ENCODE measurements around the gene SRRM5.
"Not testable (repeated sequence)": the region's sequence is repeated elsewhere in the genome, so short reads cannot be mapped to it uniquely, and the experiment has no call there.

SRRM5 gene

DNA sequence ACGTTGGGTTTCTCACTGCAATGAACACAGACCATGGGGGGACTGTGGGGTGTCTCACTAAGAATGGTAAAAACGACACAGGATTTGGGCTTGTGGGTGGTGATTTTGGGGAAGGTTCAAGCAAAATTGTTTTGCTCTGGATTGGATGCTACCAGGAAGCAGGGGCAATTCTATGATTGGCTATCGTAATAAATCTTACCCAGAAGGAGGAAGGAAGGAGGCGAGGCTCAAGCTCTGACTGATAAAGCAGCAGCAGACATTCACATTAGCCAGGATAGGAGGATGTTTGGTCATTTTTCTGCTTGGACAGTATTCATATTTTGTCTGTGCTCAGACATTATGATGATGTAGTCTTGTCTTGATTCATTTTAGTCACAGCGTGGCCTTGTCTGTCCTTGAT is 14.0 kb upstream of the SRRM5 start:
- TF ChIP-seq, protein P1, sequence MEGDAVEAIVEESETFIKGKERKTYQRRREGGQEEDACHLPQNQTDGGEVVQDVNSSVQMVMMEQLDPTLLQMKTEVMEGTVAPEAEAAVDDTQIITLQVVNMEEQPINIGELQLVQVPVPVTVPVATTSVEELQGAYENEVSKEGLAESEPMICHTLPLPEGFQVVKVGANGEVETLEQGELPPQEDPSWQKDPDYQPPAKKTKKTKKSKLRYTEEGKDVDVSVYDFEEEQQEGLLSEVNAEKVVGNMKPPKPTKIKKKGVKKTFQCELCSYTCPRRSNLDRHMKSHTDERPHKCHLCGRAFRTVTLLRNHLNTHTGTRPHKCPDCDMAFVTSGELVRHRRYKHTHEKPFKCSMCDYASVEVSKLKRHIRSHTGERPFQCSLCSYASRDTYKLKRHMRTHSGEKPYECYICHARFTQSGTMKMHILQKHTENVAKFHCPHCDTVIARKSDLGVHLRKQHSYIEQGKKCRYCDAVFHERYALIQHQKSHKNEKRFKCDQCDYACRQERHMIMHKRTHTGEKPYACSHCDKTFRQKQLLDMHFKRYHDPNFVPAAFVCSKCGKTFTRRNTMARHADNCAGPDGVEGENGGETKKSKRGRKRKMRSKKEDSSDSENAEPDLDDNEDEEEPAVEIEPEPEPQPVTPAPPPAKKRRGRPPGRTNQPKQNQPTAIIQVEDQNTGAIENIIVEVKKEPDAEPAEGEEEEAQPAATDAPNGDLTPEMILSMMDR (IDR thresholded peaks at IDR 0.05; ENCODE audit: poor library complexity, severe bottlenecking): no peak
- Histone ChIP-seq H3K4me3 (ENCODE audit: severe bottlenecking) (no peak overlapping the region), H3K27me3 (ENCODE audit: insufficient read depth, poor library complexity, severe bottlenecking) (no peaks in the 10 kb centered on the region), H3K9me3 (ENCODE audit: severe bottlenecking) (no peaks in the 10 kb centered on the region), H3K4me1 (ENCODE audit: insufficient read depth, poor library complexity, severe bottlenecking) (no peaks in the 10 kb centered on the region), H3K27ac (ENCODE audit: poor library complexity, severe bottlenecking) (no peak overlapping the region), H3K36me3 (ENCODE audit: low read depth) (peaks cover 18% of the 10 kb centered on the region)
- DNase-seq (ENCODE audit: low spot score) (no peak), ATAC-seq (ENCODE audit: low read depth) (no peak)

DNA sequence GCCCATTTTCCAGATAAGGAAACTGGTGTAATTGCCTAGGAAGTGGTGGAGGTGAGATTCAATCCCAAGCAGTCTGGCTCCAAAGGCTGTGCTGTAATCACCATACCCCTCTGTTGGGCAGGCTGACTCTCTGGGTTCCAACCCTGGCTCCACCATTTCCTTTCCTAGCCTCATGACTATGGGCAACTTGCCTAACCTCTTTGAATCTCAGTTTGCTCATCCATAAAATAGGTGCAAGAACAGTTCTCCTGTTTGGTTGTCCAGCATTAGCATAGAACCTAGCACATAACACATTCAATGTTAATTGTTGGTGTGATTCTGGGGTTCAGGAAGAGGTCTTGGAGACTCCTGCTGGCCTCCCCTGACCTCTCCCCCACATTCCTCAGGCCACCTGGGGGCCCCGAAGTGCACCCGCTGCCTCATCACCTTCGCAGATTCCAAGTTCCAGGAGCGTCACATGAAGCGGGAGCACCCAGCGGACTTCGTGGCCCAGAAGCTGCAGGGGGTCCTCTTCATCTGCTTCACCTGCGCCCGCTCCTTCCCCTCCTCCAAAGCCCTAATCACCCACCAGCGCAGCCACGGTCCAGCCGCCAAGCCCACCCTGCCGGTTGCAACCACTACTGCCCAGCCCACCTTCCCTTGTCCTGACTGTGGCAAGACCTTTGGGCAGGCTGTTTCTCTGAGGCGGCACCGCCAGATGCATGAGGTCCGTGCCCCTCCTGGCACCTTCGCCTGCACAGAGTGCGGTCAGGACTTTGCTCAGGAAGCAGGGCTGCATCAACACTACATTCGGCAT is 13.2 kb upstream of the SRRM5 start:
- Histone ChIP-seq H3K4me3 (ENCODE audit: severe bottlenecking) (no peak overlapping the region), H3K36me3 (ENCODE audit: low read depth) (peaks cover 11% of the 10 kb centered on the region), H3K9me3 (ENCODE audit: severe bottlenecking) (no peaks in the 10 kb centered on the region), H3K27me3 (ENCODE audit: insufficient read depth, poor library complexity, severe bottlenecking) (no peaks in the 10 kb centered on the region), H3K27ac (ENCODE audit: poor library complexity, severe bottlenecking) (no peak overlapping the region), H3K4me1 (ENCODE audit: insufficient read depth, poor library complexity, severe bottlenecking) (no peaks in the 10 kb centered on the region)
- TF ChIP-seq, protein P1 (IDR thresholded peaks at IDR 0.05; ENCODE audit: poor library complexity, severe bottlenecking): no peak
- DNase-seq (ENCODE audit: low spot score) (no peak), ATAC-seq (ENCODE audit: low read depth) (no peak)

DNA sequence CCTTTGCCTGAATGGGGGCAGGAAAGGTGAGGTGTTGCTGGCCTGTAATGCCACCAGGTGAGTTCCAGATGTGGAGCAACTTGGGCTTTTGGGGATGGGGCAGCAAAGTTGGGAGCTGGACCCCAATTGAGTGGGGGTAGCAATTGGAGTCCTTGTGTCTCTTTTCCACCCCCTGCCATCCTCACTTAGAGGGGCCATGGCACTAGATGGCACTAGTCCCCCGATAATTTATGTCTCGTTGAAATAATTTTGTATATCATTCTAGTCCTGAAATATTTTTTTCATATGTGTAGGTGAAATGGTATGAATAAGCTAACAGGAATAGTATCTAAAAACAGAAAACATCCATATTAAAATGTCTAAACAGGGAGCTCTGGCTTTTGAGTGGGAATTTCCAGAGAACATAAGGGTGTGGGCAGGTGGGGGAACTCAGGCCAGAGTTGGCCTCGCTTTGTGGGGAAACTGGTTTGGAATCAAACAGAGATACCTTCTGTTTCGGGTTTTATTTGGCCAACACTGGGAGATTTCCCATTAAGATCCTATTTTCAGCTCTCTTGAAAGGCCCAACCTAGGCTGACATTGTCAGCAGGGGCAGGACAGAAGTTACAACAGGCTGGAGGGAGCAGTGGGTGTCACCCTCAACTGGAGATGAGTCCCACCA is 12.1 kb upstream of the SRRM5 start:
- TF ChIP-seq, protein P1 (IDR thresholded peaks at IDR 0.05; ENCODE audit: poor library complexity, severe bottlenecking): peak; percentile 6
- H3K36me3 ChIP-seq (ENCODE audit: low read depth): no peaks in the 10 kb centered on the region; the same call in 1 of the 2 replicates
- DNase-seq (ENCODE audit: low spot score): no peak
- no peaks in the 10 kb centered on the region for H3K9me3 ChIP-seq (ENCODE audit: severe bottlenecking)
- H3K27me3 ChIP-seq (ENCODE audit: insufficient read depth, poor library complexity, severe bottlenecking): no peaks in the 10 kb centered on the region
- H3K27ac ChIP-seq (ENCODE audit: poor library complexity, severe bottlenecking): no peak overlapping the region
- no peaks in the 10 kb centered on the region for H3K4me1 ChIP-seq (ENCODE audit: insufficient read depth, poor library complexity, severe bottlenecking)
- no peak for ATAC-seq (ENCODE audit: low read depth)
- no peak overlapping the region for H3K4me3 ChIP-seq (ENCODE audit: severe bottlenecking)

DNA sequence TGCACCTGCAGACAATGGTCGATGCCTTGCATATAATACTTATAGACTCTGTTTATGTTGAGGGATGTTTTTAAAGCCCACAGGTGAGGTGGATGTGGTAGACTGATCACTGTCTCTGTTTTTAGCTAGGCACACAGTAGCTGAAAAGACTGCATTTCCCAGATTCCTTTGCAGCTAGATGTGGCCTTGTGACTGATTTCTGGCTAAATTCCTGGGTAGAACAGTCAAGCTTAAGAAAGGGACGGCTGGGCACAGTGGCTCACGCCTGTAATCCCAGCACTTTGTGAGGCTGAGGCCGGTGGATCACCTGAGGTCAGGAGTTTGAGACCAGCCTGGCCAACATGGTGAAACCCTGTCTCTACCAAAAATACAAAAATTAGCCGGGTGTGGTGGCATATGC is 11.6 kb upstream of the SRRM5 start:
- not testable (repeated sequence) for H3K36me3 ChIP-seq (ENCODE audit: low read depth); H3K27ac ChIP-seq (ENCODE audit: poor library complexity, severe bottlenecking)

DNA sequence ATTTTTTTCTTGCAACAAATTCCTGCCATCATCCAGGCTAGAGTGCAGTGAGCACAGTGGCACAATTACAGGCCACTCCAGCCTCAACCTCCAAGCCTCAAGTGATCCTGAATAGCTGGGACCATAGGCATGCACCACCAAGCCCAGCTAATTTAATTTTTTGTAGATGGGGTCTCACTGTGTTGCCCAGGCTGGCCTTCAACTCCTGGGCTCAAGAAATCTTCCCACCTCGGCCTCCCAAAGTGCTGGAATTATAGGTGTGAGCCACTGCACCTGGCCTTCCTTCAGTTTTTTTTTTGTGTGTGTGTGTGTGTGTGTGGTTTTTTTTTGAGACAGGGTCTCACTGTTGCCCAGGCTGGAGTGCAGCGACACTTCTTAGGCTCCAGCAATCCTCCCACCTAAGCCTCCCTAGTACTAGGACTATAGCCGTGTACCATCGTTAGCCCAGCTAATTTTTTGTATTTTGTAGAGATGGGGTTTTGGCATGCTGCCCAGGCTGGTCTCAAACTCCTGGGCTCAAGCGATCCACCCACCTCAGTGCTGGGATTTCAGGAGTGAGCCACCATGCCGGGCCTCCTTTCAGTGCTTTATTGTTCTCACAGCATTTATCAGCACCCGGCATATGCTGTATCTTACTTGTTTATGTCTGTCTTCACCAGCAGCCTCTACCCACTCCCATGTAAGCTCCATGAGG is 5.9 kb upstream of the SRRM5 start:
- DNase-seq (ENCODE audit: low spot score) (no peak), ATAC-seq (ENCODE audit: low read depth) (no peak)
- TF ChIP-seq, protein P1 (IDR thresholded peaks at IDR 0.05; ENCODE audit: poor library complexity, severe bottlenecking): no peak
- H3K36me3 ChIP-seq (ENCODE audit: low read depth): no peaks in the 10 kb centered on the region; the same call in 1 of the 2 replicates
- no peaks in the 10 kb centered on the region for H3K27me3 ChIP-seq (ENCODE audit: insufficient read depth, poor library complexity, severe bottlenecking)
- peak overlapping the region; percentile 39 for H3K27ac ChIP-seq (ENCODE audit: poor library complexity, severe bottlenecking)
- no peak overlapping the region for H3K4me3 ChIP-seq (ENCODE audit: severe bottlenecking)
- no peaks in the 10 kb centered on the region for H3K9me3 ChIP-seq (ENCODE audit: severe bottlenecking)
- H3K4me1 ChIP-seq (ENCODE audit: insufficient read depth, poor library complexity, severe bottlenecking): peaks cover 9% of the 10 kb centered on the region

More for the DNA sequence above, 11.6 kb upstream of the SRRM5 start:
- DNase-seq (ENCODE audit: low spot score); H3K27me3 ChIP-seq (ENCODE audit: insufficient read depth, poor library complexity, severe bottlenecking); H3K4me3 ChIP-seq (ENCODE audit: severe bottlenecking); H3K9me3 ChIP-seq (ENCODE audit: severe bottlenecking); H3K4me1 ChIP-seq (ENCODE audit: insufficient read depth, poor library complexity, severe bottlenecking); ATAC-seq (ENCODE audit: low read depth): not testable (repeated sequence)

All from RWPE2 (cell line).